ENCODE results near the gene OTOF. TPM values are rescaled to one million over a fixed set of nuclear protein-coding genes. Genes with fewer than 3 reads are reported as not detected.

OTOF gene
- total and polyA plus RNA-seq, 2 of the 13 experiments (the other 11 are each of a cell fraction or from before 2014, with no cell fraction given): 0.04 TPM; not detected in 1

DNA sequence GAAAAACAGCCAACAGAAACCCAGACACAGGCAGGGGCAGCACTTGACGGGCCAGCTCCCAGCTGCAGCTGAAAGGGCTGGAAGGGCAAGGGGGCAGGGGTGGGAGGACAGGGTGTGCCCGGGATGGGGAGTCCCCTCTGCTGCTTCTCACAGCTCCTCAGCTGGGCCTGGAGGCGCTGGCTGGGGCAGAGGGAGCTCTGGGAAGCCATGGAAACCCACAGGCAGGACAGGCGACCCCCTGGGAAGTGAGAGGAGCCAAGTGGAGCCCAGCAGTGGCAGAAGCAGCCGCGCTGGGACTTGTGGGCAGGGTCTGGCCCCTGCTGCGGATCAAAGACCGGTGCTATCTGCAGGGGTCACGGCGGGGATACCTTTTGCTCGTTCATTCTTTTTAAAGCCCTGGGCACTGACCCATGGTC is 20.7 kb downstream of the OTOF start (continued):
- TF ChIP-seq KIAA2018 (CRISPR knock-in tag; IDR thresholded peaks at IDR 0.05; ENCODE audit: borderline replicate concordance): no peak
- 0 out of 2 replicates have a peak, but pooled peaks have one; percentile 62 for TF ChIP-seq SNAPC2 (CRISPR knock-in tag; IDR thresholded peaks at IDR 0.05)
- TF ChIP-seq ZNF251 (CRISPR knock-in tag; IDR thresholded peaks at IDR 0.05): no peak
- peak; percentile 45; the same call in 1 of the 2 replicates for TF ChIP-seq ZSCAN25 (CRISPR knock-in tag; IDR thresholded peaks at IDR 0.05)
- no peak for TF ChIP-seq ZNF256 (CRISPR knock-in tag; conservative IDR thresholded peaks at IDR 0.05)
- no peak for TF ChIP-seq YY1 (IDR thresholded peaks at IDR 0.05; ENCODE audit: insufficient read depth, insufficient replicate concordance, low read depth, low read length)
- no peak for TF ChIP-seq ZC3H13 (CRISPR knock-in tag; IDR thresholded peaks at IDR 0.05)
- TF ChIP-seq HDAC2 (CRISPR knock-in tag; IDR thresholded peaks at IDR 0.05): 0 out of 2 replicates have a peak, but pooled peaks have one; percentile 11
- TF ChIP-seq ZMAT3 (CRISPR knock-in tag; conservative IDR thresholded peaks at IDR 0.05): 0 out of 2 replicates have a peak, but pooled peaks have one; percentile 11
- TF ChIP-seq PCBP1 (IDR thresholded peaks at IDR 0.05; ENCODE audit: borderline replicate concordance, low read depth, low read length): 0 out of 2 replicates have a peak, but pooled peaks have one; percentile 15
- TF ChIP-seq FOXK2 (IDR thresholded peaks at IDR 0.05): no peak
- TF ChIP-seq ZNF350 (CRISPR knock-in tag; IDR thresholded peaks at IDR 0.05; ENCODE audit: borderline replicate concordance, low read depth): no peak
- 0 out of 2 replicates have a peak, but pooled peaks have one; percentile 20 for TF ChIP-seq ZNF567 (CRISPR knock-in tag; IDR thresholded peaks at IDR 0.05; ENCODE audit: borderline replicate concordance)
- TF ChIP-seq ATF3 (CRISPR knock-in tag; IDR thresholded peaks at IDR 0.05): no peak
- TF ChIP-seq, protein P1, sequence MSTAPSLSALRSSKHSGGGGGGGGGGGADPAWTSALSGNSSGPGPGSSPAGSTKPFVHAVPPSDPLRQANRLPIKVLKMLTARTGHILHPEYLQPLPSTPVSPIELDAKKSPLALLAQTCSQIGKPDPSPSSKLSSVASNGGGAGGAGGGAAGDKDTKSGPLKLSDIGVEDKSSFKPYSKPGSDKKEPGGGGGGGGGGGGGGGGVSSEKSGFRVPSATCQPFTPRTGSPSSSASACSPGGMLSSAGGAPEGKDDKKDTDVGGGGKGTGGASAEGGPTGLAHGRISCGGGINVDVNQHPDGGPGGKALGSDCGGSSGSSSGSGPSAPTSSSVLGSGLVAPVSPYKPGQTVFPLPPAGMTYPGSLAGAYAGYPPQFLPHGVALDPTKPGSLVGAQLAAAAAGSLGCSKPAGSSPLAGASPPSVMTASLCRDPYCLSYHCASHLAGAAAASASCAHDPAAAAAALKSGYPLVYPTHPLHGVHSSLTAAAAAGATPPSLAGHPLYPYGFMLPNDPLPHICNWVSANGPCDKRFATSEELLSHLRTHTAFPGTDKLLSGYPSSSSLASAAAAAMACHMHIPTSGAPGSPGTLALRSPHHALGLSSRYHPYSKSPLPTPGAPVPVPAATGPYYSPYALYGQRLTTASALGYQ (CRISPR knock-in tag; IDR thresholded peaks at IDR 0.05): no peak
- 0 out of 2 replicates have a peak, but pooled peaks have one; percentile 13 for TF ChIP-seq SPEN (CRISPR knock-in tag; IDR thresholded peaks at IDR 0.05; ENCODE audit: low read depth)

Data from HepG2 (cell line).